Cardiac muscle cell (in vitro differentiated cells and primary cell): ENCODE measurements around the gene EXOC3L4. TPM values are rescaled to one million over a fixed set of nuclear protein-coding genes. Genes with fewer than 3 reads are reported as not detected.

ENCODE experiments used
- DNase-seq, 2 donors: peaks; one replicate each; pipeline versions ENCODE4 v3.0.0 to v3.0.0-alpha.2; 2010 to 2017; ENCODE audit warnings: low read depth in 1 of 2, low spot score in 1 of 2
- H3K27ac ChIP-seq: fragments of 200-600 bp; sonication (generic); 2 replicates; pipeline ENCODE4 v1.5.1; 2016
- H3K27me3 ChIP-seq: fragments of 200-600 bp; sonication (generic); 2 replicates; pipeline ENCODE4 v1.6.0; 2016; ENCODE audit warnings: control low read depth
- H3K36me3 ChIP-seq: fragments of 200-600 bp; sonication (generic); 2 replicates; pipeline ENCODE4 v1.5.1; 2016; ENCODE audit warnings: control low read depth
- H3K4me1 ChIP-seq: fragments of 200-600 bp; sonication (generic); 2 replicates; pipeline ENCODE4 v1.8.1; 2017; ENCODE audit warnings: low read depth, mild to moderate bottlenecking, mixed run types
- H3K4me3 ChIP-seq: fragments of 200-600 bp; sonication (generic); 2 replicates; pipeline ENCODE4 v1.5.1; 2016; ENCODE audit warnings: mild to moderate bottlenecking
- H3K9me3 ChIP-seq: fragments of 200-600 bp; sonication (generic); 2 replicates; pipeline ENCODE4 v1.5.1; 2017; ENCODE audit warnings: low read depth, mild to moderate bottlenecking, control low read depth
- CTCF ChIP-seq: IDR thresholded peaks from 2 replicates; pipeline ENCODE4 v1.5.1; 2012; ENCODE audit warnings: low read depth, mild to moderate bottlenecking, low read length
- polyA plus RNA-seq: library from polyadenylated mRNA; unstranded; fragments of >200 nt; fragmentation: Nextera tagmentation; extraction: Ambion mirVana; gene quantifications from 2 replicates; pipeline ENCODE4 v1.2.1, GENCODE V29; 2016
- total RNA-seq: library from RNA; depleted of rRNA; stranded (reverse); fragments of >200 nt; gene quantifications from 2 replicates; pipeline ENCODE4 v1.2.3, GENCODE V29; 2016

Gene EXOC3L4
- total and polyA plus RNA-seq, 2 experiments from 2014 or later, result 2.7 to 5.5 TPM

GRCh38 chr14:103101257-103101962 is 6.9 kb downstream of the EXOC3L4 start:
- Histone ChIP-seq H3K9me3 (no peaks in the 10 kb centered on the region), H3K4me3 (no peak overlapping the region), H3K4me1 (peaks cover 18% of the 10 kb centered on the region), H3K36me3 (no peaks in the 10 kb centered on the region), H3K27ac (no peak overlapping the region), H3K27me3 (peaks cover 40% of the 10 kb centered on the region)
- no peak for TF ChIP-seq CTCF
- no peak for DNase-seq

GRCh38 chr14:103101963-103102688 is 7.6 kb downstream of the EXOC3L4 start:
- Histone ChIP-seq H3K27me3 (peaks cover 40% of the 10 kb centered on the region), H3K36me3 (no peaks in the 10 kb centered on the region), H3K4me1 (peaks cover 18% of the 10 kb centered on the region), H3K4me3 (no peak overlapping the region), H3K27ac (no peak overlapping the region), H3K9me3 (no peaks in the 10 kb centered on the region)
- TF ChIP-seq CTCF, result no peak
- DNase-seq, result no peak

- no peak for DNase-seq
- no peak overlapping the region for H3K27ac ChIP-seq
- H3K4me3 ChIP-seq, result no peak overlapping the region
- no peaks in the 10 kb centered on the region for H3K36me3 ChIP-seq
- no peaks in the 10 kb centered on the region for H3K9me3 ChIP-seq
- peaks cover 18% of the 10 kb centered on the region for H3K4me1 ChIP-seq
- TF ChIP-seq CTCF, result no peak
- peaks cover 40% of the 10 kb centered on the region for H3K27me3 ChIP-seq
Observed at GRCh38 chr14:103102689-103103260, 8.2 kb downstream of the EXOC3L4 start.

- peaks cover 18% of the 10 kb centered on the region for H3K4me1 ChIP-seq
- H3K27ac ChIP-seq, result no peak overlapping the region
- peak; percentile 57 to 62 for DNase-seq
- H3K9me3 ChIP-seq, result no peaks in the 10 kb centered on the region
- H3K36me3 ChIP-seq, result no peaks in the 10 kb centered on the region
- H3K27me3 ChIP-seq, result peaks cover 40% of the 10 kb centered on the region
- no peak overlapping the region for H3K4me3 ChIP-seq
- peak; percentile 34 for TF ChIP-seq CTCF
Observed at GRCh38 chr14:103103461-103104388, 9.2 kb downstream of the EXOC3L4 start.

- H3K4me3 ChIP-seq, result no peak overlapping the region
- H3K27me3 ChIP-seq, result peaks cover 40% of the 10 kb centered on the region
- no peak overlapping the region for H3K27ac ChIP-seq
- peaks cover 13% of the 10 kb centered on the region for H3K4me1 ChIP-seq
- H3K36me3 ChIP-seq, result no peaks in the 10 kb centered on the region
- TF ChIP-seq CTCF, result no peak
- H3K9me3 ChIP-seq, result no peaks in the 10 kb centered on the region
- DNase-seq, result no peak
Observed at GRCh38 chr14:103104389-103104653, 9.8 kb downstream of the EXOC3L4 start.
